GM23338 (cell line): Measurements from ENCODE around the gene AGAP1. TPM values are rescaled to one million over a fixed set of nuclear protein-coding genes. Genes with fewer than 3 reads are reported as not detected.

Source experiments
- ATAC-seq: fragments of 200-7000 bp; cut with Tn5 transposase; 3 replicates; pipeline ENCODE4 v1.9.1; 2020
- DNase-seq: peaks from one replicate; pipeline ENCODE4 v3.0.0-alpha.2; 2015; ENCODE audit warnings: low spot score
- H2AFZ ChIP-seq: fragments of 200-600 bp; sonication (generic); 2 replicates; pipeline ENCODE4 v1.8.0; 2016; ENCODE audit warnings: antibody characterized with exemption, mild to moderate bottlenecking, moderate library complexity
- H3F3A ChIP-seq: fragments of 200-600 bp; sonication (generic); replicated peaks from 2 replicates; pipeline ENCODE4 v1.8.0; 2017; ENCODE audit warnings: antibody characterized with exemption, mixed run types, low read depth
- H3K27ac ChIP-seq: fragments of 200-600 bp; sonication (generic); 2 replicates; pipeline ENCODE4 v1.6.1; 2016; ENCODE audit warnings: low read depth
- H3K27me3 ChIP-seq: fragments of 200-600 bp; sonication (generic); 2 replicates; pipeline ENCODE4 v1.8.0; 2016; ENCODE audit warnings: mild to moderate bottlenecking, mixed run types, moderate library complexity; ENCODE audit not compliant: insufficient read depth
- H3K36me3 ChIP-seq: fragments of 200-600 bp; sonication (generic); 2 replicates; pipeline ENCODE4 v1.8.0; 2016; ENCODE audit warnings: mild to moderate bottlenecking; ENCODE audit not compliant: insufficient read depth
- H3K4me1 ChIP-seq: fragments of 200-600 bp; sonication (generic); 2 replicates; pipeline ENCODE4 v1.8.0; 2016; ENCODE audit warnings: mild to moderate bottlenecking, moderate library complexity; ENCODE audit not compliant: insufficient read depth
- H3K4me2 ChIP-seq: fragments of 200-600 bp; sonication (generic); 2 replicates; pipeline ENCODE4 v1.7.1; 2017; ENCODE audit warnings: mixed run types
- H3K4me3 ChIP-seq: fragments of 200-600 bp; sonication (generic); 2 replicates; pipeline ENCODE4 v1.6.1; 2016; ENCODE audit warnings: mixed run types
- H3K79me2 ChIP-seq: fragments of 200-600 bp; sonication (generic); replicated peaks from 2 replicates; pipeline ENCODE4 v1.8.0; 2017; ENCODE audit warnings: mild to moderate bottlenecking; ENCODE audit not compliant: insufficient read depth
- H3K9me2 ChIP-seq: fragments of 200-600 bp; sonication (generic); 2 replicates; pipeline ENCODE4 v1.8.0; 2017; ENCODE audit not compliant: insufficient read depth
- H4K20me1 ChIP-seq: fragments of 200-600 bp; sonication (generic); replicated peaks from 2 replicates; pipeline ENCODE4 v1.8.0; 2017; ENCODE audit warnings: mild to moderate bottlenecking; ENCODE audit not compliant: insufficient read depth
- H3K27ac Mint-ChIP-seq: 2 replicates; pipeline ENCODE4 v1.8.0; 2020; ENCODE audit warnings: inconsistent platforms, mild to moderate bottlenecking, moderate library complexity, mixed read lengths
- H3K27me3 Mint-ChIP-seq: 3 replicates; pipeline ENCODE4 v1.8.0; 2022; ENCODE audit warnings: low read depth, mild to moderate bottlenecking, moderate library complexity, mixed read lengths, inconsistent platforms; ENCODE audit not compliant: insufficient read depth, poor library complexity
- H3K36me3 Mint-ChIP-seq: 3 replicates; pipeline ENCODE4 v1.8.0; 2021; ENCODE audit warnings: low read depth, mild to moderate bottlenecking, inconsistent platforms, moderate library complexity, mixed read lengths
- H3K4me1 Mint-ChIP-seq: 3 replicates; pipeline ENCODE4 v1.8.0; 2020; ENCODE audit warnings: mild to moderate bottlenecking, inconsistent platforms, mixed read lengths
- H3K4me3 Mint-ChIP-seq: 3 replicates; pipeline ENCODE4 v1.8.0; 2021; ENCODE audit warnings: moderate library complexity, mild to moderate bottlenecking, inconsistent platforms, mixed read lengths
- H3K9me3 Mint-ChIP-seq: 3 replicates; pipeline ENCODE4 v1.8.0; 2020; ENCODE audit warnings: moderate library complexity, mild to moderate bottlenecking, inconsistent platforms, mixed read lengths
- CREB1 ChIP-seq: fragments of 250-450 bp; sonication (Bioruptor Pico); IDR thresholded peaks from 2 replicates; pipeline ENCODE4 v1.5.0; 2020; ENCODE audit warnings: low read depth, mild to moderate bottlenecking, moderate library complexity
- EZH2 ChIP-seq: fragments of 200-600 bp; sonication (generic); IDR thresholded peaks from one replicate; pipeline ENCODE4 v1.8.0; 2017; ENCODE audit warnings: antibody characterized with exemption, mild to moderate bottlenecking, low read depth; ENCODE audit not compliant: unreplicated experiment
- EZH2phosphoT487 ChIP-seq: fragments of 200-600 bp; sonication (generic); IDR thresholded peaks from one replicate; pipeline ENCODE4 v1.8.1; 2018; ENCODE audit warnings: antibody characterized with exemption; ENCODE audit not compliant: unreplicated experiment
- NANOG ChIP-seq: IDR thresholded peaks from 2 replicates; pipeline ENCODE4 v1.6.1; 2016; ENCODE audit warnings: antibody characterized with exemption, borderline replicate concordance
- POLR2AphosphoS5 ChIP-seq: IDR thresholded peaks from 2 replicates; pipeline ENCODE4 v1.6.1; 2016; ENCODE audit warnings: antibody characterized with exemption, low read depth
- REST ChIP-seq: IDR thresholded peaks from one replicate; pipeline ENCODE4 v1.6.1; 2018; ENCODE audit warnings: antibody characterized with exemption; ENCODE audit not compliant: unreplicated experiment
- STAT1 ChIP-seq: IDR thresholded peaks from one replicate; pipeline ENCODE4 v1.6.1; 2016; ENCODE audit warnings: antibody characterized with exemption; ENCODE audit not compliant: unreplicated experiment
- ZNF114 ChIP-seq: fragments of 250-450 bp; sonication (Bioruptor Pico); IDR thresholded peaks from 2 replicates; pipeline ENCODE4 v1.5.0; 2020; ENCODE audit warnings: mild to moderate bottlenecking, moderate library complexity
- ZNF462 ChIP-seq: fragments of 250-450 bp; sonication (Bioruptor Pico); IDR thresholded peaks from 2 replicates; pipeline ENCODE4 v1.5.0; 2020; ENCODE audit warnings: mild to moderate bottlenecking, moderate library complexity
- polyA plus RNA-seq: library from polyadenylated mRNA; unstranded; fragments of >200 nt; fragmentation: Nextera tagmentation; extraction: Ambion mirVana; gene quantifications from 2 replicates; pipeline ENCODE4 v1.2.1, GENCODE V29; 2016
- total RNA-seq: library from RNA; depleted of rRNA; stranded (reverse); fragments of >200 nt; shearing (Covaris generic); gene quantifications from 2 replicates; pipeline ENCODE4 v1.2.3, GENCODE V29; 2014

The AGAP1 gene
- total and polyA plus RNA-seq, 2 experiments from 2014 or later, result 13.3 to 27.9 TPM

GRCh38 chr2:236008006-236008405 lies 514.2 kb downstream of the AGAP1 start:
- H3K27ac ChIP-seq, result no peak overlapping the region
- no peak for ATAC-seq
- TF ChIP-seq ZNF114 (CRISPR knock-in tag) (no peak), NANOG (no peak), CREB1 (CRISPR knock-in tag) (no peak)

GRCh38 chr2:236008857-236009256 lies 515.0 kb downstream of the AGAP1 start:
- Mint-ChIP-seq H3K27me3 (peaks cover 6% of the 10 kb centered on the region), H3K36me3 (peaks cover 9% of the 10 kb centered on the region; the same call in 2 of the 3 replicates), H3K9me3 (no peaks in the 10 kb centered on the region), H3K4me3 (no peak overlapping the region), H3K27ac (no peak overlapping the region), H3K4me1 (peaks cover 37% of the 10 kb centered on the region)
- DNase-seq (no peak), ATAC-seq (no peak)
- Histone ChIP-seq H3K79me2 (no peaks in the 10 kb centered on the region), H3K27ac (no peak overlapping the region), H3K4me2 (no peak overlapping the region), H3F3A (no peaks in the 10 kb centered on the region; the same call in 1 of the 2 replicates), H3K27me3 (no peaks in the 10 kb centered on the region), H3K4me3 (no peak overlapping the region), H4K20me1 (no peaks in the 10 kb centered on the region; the same call in 1 of the 2 replicates), H3K4me1 (peaks cover 23% of the 10 kb centered on the region), H3K36me3 (no peaks in the 10 kb centered on the region), H3K9me2 (peaks cover 5% of the 10 kb centered on the region; the same call in 1 of the 2 replicates), H2AFZ (no peak overlapping the region)
- TF ChIP-seq EZH2 (no peak), REST (no peak), EZH2phosphoT487 (no peak), STAT1 (no peak), ZNF462 (CRISPR knock-in tag) (no peak), CREB1 (CRISPR knock-in tag) (no peak), ZNF114 (CRISPR knock-in tag) (no peak), POLR2AphosphoS5 (no peak)

More at GRCh38 chr2:236008006-236008405, 514.2 kb downstream of the AGAP1 start:
- no peaks in the 10 kb centered on the region for H3K27me3 ChIP-seq
- H3K36me3 Mint-ChIP-seq, result peaks cover 9% of the 10 kb centered on the region; the same call in 2 of the 3 replicates
- DNase-seq, result no peak
- peaks cover 18% of the 10 kb centered on the region for H3K4me1 ChIP-seq
- H3K4me3 Mint-ChIP-seq, result no peak overlapping the region
- H3K4me2 ChIP-seq, result no peak overlapping the region
- H3K4me1 Mint-ChIP-seq, result peaks cover 28% of the 10 kb centered on the region
- no peaks in the 10 kb centered on the region for H3K9me3 Mint-ChIP-seq
- H3F3A ChIP-seq, result no peaks in the 10 kb centered on the region
- no peaks in the 10 kb centered on the region for H3K79me2 ChIP-seq
- peaks cover 3% of the 10 kb centered on the region for H3K27me3 Mint-ChIP-seq
- H2AFZ ChIP-seq, result no peak overlapping the region
- H3K27ac Mint-ChIP-seq, result no peak overlapping the region
- no peak overlapping the region for H3K4me3 ChIP-seq
- H3K9me2 ChIP-seq, result peaks cover 5% of the 10 kb centered on the region; the same call in 1 of the 2 replicates
- no peaks in the 10 kb centered on the region; the same call in 1 of the 2 replicates for H4K20me1 ChIP-seq
- no peaks in the 10 kb centered on the region for H3K36me3 ChIP-seq
